ENCODE measurements around the gene KIZ.

KIZ gene

GRCh38 chr20:21269772-21270171 lies 143.9 kb downstream of the KIZ start:
- DNase-seq: no peak

DNA sequence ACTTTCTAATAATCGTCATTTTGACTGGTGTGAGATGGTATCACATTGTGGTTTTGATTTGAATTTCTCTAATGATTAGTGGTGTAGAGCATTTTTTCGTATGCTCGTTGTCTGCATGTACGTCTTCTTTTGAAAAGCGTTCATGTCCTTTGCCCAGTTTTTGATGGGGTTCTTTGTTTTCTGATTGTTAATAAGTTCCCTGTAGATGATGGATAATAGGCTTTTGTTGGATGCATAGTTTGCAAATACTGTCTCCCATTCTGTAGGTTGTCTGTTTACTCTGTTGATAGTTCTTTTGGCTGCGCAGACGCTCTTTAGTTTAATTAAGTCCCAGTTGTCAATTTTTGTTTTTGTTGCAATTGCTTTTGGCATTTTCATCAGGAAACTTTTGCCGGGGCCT lies 144.9 kb downstream of the KIZ start:
- no peak for DNase-seq

GRCh38 chr20:21272279-21272678 lies 146.4 kb downstream of the KIZ start:
- DNase-seq: peak; percentile 7

GRCh38 chr20:21272679-21273078 lies 146.8 kb downstream of the KIZ start:
- DNase-seq: no peak

DNA sequence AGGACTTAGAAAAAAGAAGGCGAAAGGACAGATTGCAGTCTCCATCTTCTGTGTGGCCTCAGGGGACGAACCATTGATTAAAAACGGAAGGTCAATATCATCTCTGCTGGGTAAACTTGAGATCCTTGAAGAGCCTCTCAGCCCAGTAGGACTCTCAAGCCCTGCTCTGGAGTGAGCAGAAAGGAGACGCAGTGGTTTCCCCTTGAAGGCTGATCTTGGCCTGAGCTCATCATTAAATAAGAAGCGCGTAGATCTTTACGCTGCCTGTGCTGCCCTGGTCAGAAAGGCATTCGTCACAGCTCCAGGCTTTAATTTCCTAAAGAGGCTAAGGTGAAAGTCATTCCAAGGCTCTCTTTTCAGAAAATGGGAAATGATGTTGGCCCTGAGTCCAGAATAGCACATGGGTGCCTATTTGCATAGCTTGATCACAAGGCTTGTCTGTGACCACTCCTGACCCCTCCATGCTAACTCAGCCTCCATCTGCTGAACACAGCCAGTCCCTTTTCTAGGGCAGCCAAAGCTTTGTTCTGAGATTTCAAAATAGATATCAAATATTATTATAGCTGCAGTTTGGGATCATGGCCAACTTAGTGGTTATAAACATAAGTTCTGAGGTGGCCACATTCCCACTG lies 148.0 kb downstream of the KIZ start:
- DNase-seq: no peak

DNA sequence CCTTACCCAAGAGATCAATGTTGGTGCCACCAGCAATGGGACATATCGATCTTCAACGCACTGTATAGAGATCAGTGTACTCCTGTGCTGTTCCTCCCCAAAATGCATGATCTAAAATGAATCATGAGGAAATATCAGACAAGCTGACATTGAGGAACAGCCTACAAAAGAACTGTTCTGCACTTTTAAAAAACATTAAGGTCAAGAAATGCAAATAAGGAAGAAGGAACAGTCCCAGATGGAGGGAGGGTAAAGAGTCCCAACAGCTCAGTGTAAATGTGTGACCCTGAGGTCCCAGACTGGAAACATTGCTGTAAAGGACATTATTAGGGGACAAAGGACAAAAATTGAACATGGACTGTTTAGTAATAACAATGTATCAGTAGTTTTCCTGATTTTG lies 152.9 kb downstream of the KIZ start:
- no peak for DNase-seq

GRCh38 chr20:21279706-21280521 lies 154.0 kb downstream of the KIZ start:
- no peak for DNase-seq

GRCh38 chr20:21280522-21281016 lies 154.7 kb downstream of the KIZ start:
- no peak for DNase-seq

- DNase-seq: no peak
Measured at GRCh38 chr20:21286775-21287174, 160.9 kb downstream of the KIZ start.

GRCh38 chr20:21288587-21289370 lies 162.9 kb downstream of the KIZ start:
- no peak for DNase-seq

- no peak for DNase-seq
Measured at GRCh38 chr20:21289651-21290050, 163.8 kb downstream of the KIZ start.

DNA sequence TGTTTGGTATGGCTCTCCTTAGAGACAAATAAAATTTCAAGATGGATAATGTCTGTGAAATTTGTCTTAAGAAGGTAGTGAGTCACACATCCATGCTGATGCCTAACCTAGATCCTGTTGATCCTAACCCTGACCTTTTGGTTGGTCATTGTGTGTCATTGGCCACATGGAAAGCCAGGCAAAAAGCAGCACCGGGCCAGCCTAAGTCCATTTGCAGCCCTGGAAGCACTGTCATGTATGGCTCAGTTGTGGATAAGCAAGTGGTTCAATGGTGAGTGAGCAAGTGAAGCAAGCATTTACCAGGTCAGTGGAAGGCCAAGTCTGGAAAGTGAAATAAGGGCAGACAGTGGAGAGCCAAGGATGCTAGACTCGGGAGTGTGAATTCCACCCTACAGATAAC lies 165.1 kb downstream of the KIZ start:
- DNase-seq: no peak

DNA sequence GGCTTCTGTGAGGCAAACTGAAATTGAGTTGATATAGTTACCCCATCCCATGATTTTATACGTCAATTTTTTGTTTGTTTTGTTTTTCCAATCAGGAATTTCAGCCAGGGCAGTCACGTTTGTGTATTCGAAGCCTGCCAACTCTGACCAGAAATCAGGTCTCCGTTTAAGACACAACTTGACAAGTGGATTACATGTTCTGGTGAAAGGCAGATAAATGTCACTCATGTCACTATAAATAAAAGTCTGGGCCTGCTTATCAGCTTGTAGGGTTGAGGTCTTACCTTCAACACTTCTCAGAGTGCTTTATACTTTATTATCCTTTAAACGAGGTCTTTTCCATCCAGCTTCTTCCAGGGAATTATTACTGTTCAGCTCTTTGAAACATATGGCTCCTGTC lies 168.9 kb downstream of the KIZ start:
- no peak for DNase-seq
